ENCODE results near the gene PICK1.
"Not testable (repeated sequence)": the region's sequence is repeated elsewhere in the genome, so short reads cannot be mapped to it uniquely, and the experiment has no call there.

PICK1 gene

GRCh38 chr22:38077595-38077994, 20.4 kb downstream of the PICK1 start:
- no peak for DNase-seq

- no peak for DNase-seq
Observed at GRCh38 chr22:38078046-38078840, 21.0 kb downstream of the PICK1 start.

GRCh38 chr22:38079208-38079607, 22.0 kb downstream of the PICK1 start:
- not testable (repeated sequence) for DNase-seq

- no peak for DNase-seq
Observed at GRCh38 chr22:38079804-38080203, 22.6 kb downstream of the PICK1 start.

GRCh38 chr22:38080474-38080849, 23.3 kb downstream of the PICK1 start:
- DNase-seq = no peak

GRCh38 chr22:38080850-38081635, 23.8 kb downstream of the PICK1 start:
- no peak for DNase-seq

- DNase-seq = no peak
Observed at GRCh38 chr22:38081636-38081940, 24.4 kb downstream of the PICK1 start.

- DNase-seq = no peak
Observed at GRCh38 chr22:38081941-38082828, 25.0 kb downstream of the PICK1 start.

- no peak for DNase-seq
Observed at GRCh38 chr22:38082986-38083710, 25.9 kb downstream of the PICK1 start.

- DNase-seq = no peak
Observed at GRCh38 chr22:38083931-38084631, 26.9 kb downstream of the PICK1 start, which contains the start of gene SLC16A8. Gene SLC16A8 (minus strand): TSS chr22:38084184. CDS start chr22:38082873, 1,311 bp downstream.

- DNase-seq = no peak
Observed at GRCh38 chr22:38085056-38085455, 27.9 kb downstream of the PICK1 start.

GRCh38 chr22:38085501-38085900, 28.3 kb downstream of the PICK1 start:
- DNase-seq = no peak

- no peak for DNase-seq
Observed at GRCh38 chr22:38086001-38086845, 29.0 kb downstream of the PICK1 start.

- DNase-seq = no peak
Observed at GRCh38 chr22:38086942-38087341, 29.7 kb downstream of the PICK1 start.

- no peak for DNase-seq
Observed at GRCh38 chr22:38087855-38088254, 30.7 kb downstream of the PICK1 start.

GRCh38 chr22:38088629-38089473, 31.6 kb downstream of the PICK1 start:
- no peak for DNase-seq

- no peak for DNase-seq
Observed at GRCh38 chr22:38089474-38089851, 32.3 kb downstream of the PICK1 start.

- no peak for DNase-seq
Observed at GRCh38 chr22:38097058-38097457, 39.9 kb downstream of the PICK1 start.

GRCh38 chr22:38097557-38098409, 40.6 kb downstream of the PICK1 start:
- DNase-seq = no peak

All from NCI-H345 (cell line).